ENCODE results near the gene GPSM3. TPM values are rescaled to one million over a fixed set of nuclear protein-coding genes. Genes with fewer than 3 reads are reported as not detected.

Gene GPSM3
- total and polyA plus RNA-seq, 2 donors (not counting 3 experiments of a cell fraction or from before 2014, with no cell fraction given): 19.5 to 21.6 TPM

GRCh38 chr6:32177788-32178546, 14.5 kb downstream of the GPSM3 start, which contains the start of gene RNF5:
Gene RNF5, plus strand, starts transcription at chr6:32178405. Its CDS starts 107 bp downstream, at chr6:32178512.
- ChIA-PET POLR2A (interaction anchor here (1.2 to 1.7 kb wide), 3 partner anchors 12 to 19 kb away, joined by 4 to 9 read pairs (median 5); partner anchors contain the start of gene PBX2), CTCF (interaction anchor here (0.7 to 2.9 kb wide), 6 partner anchors 10 to 48 kb away, joined by 3 to 15 read pairs (median 4); partner anchors contain the start of genes FKBPL, GPSM3 and PBX2)
- peak; percentile 100 for FAIRE-seq
- no peaks in the 10 kb centered on the region for H3K9me3 ChIP-seq (replicated peaks; ENCODE audit: control insufficient read depth, insufficient read depth, low read length)
- no peaks in the 10 kb centered on the region for H4K20me1 ChIP-seq (replicated peaks; ENCODE audit: control insufficient read depth, extremely low read depth, insufficient read depth, low read length)
- peaks cover 3 to 17% of the 10 kb centered on the region in 2 experiments for H3K36me3 ChIP-seq (ENCODE audit: control insufficient read depth in 2 of 2, extremely low read depth in 1 of 2, insufficient read depth in 2 of 2, low read length in 2 of 2)
- peak within 1 kb of the TSS; percentile 83 for H3K27ac ChIP-seq (ENCODE audit: insufficient read depth, low read depth, low read length)
- TF ChIP-seq POLR2AphosphoS5 (IDR thresholded peaks at IDR 0.05; ENCODE audit: insufficient read depth, low read depth, low read length) (peak; percentile 19), EZH2 (IDR thresholded peaks at IDR 0.05; ENCODE audit: borderline replicate concordance, low read depth, low read length, severe bottlenecking) (no peak)
- H3K9ac ChIP-seq (replicated peaks; ENCODE audit: extremely low read depth, insufficient read depth, low read length): peak within 1 kb of the TSS; percentile 86
- H3K4me1 ChIP-seq (ENCODE audit: control insufficient read depth, extremely low read depth, insufficient read depth, low read length): peaks cover 30% of the 10 kb centered on the region
- BruUV-seq (replicated peaks): no TSS peak
- dilution Hi-C loops (cut with MboI; ENCODE audit: extremely low pct_ligation_motif_present, low sequenced_read_pairs) (no loop called here), intact Hi-C loops (cut with micrococcal nuclease) (loop anchor here (1.0 to 5.0 kb wide), 4 partner anchors 12 to 794 kb away; partner anchors contain the start of genes NELFE, PBX2 and SKIC2)
- DNase-seq (ENCODE audit: low read depth, low spot score): peak; percentile 100
- H3K4me2 ChIP-seq (ENCODE audit: insufficient read depth, low read length): peak within 1 kb of the TSS; percentile 83
- H3K79me2 ChIP-seq (ENCODE audit: control insufficient read depth, insufficient read depth, low read length): peaks cover 21% of the 10 kb centered on the region
- H3K9me1 ChIP-seq (replicated peaks; ENCODE audit: control insufficient read depth, extremely low read depth, insufficient read depth, low read length): no peaks in the 10 kb centered on the region
- peak within 1 kb of the TSS; percentile 56 to 67 (median 66) for H3K4me3 ChIP-seq (replicated peaks in 1 of 3; ENCODE audit: insufficient read depth in 1 of 3, low read depth in 1 of 3, low read length in 3 of 3)
- H2AFZ ChIP-seq (ENCODE audit: low read depth, low read length): peak within 1 kb of the TSS; percentile 56
- H3K27me3 ChIP-seq (ENCODE audit: control insufficient read depth in 2 of 2, insufficient read depth in 2 of 2, low read length in 2 of 2): no peaks in the 10 kb centered on the region

DNA sequence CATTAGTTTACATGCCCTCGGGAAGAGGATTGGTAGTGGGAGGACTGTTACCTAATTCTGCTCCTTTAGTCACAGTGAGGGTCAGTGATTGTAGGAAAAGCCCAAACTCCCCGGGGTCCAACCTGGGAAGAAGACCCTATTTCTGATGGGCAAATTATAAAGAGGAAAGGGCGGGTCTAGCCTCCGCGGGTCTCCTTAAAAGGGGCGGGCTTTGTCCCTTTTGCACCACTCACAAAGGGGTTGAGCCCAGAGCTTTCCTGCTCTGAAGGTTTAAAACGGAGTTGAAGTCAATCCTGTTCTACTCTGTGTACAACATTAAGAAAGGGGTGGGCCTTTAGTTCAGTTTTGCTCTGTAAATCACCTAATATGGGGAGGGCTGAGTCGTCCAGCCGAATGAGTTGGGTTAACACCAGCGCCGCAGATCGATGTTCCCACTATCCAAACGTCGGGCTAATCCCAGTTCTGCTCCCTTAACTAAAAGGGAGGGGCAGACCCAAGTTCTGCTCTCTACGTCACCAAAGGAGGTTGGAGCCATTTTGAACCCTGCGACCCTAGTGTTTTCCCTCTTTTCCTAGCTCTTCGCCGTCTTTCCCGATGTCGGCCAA, 15.2 kb downstream of the GPSM3 start:
- peak overlapping the region; percentile 83 for H3K4me2 ChIP-seq (ENCODE audit: insufficient read depth, low read length)
- peak overlapping the region; percentile 9 to 67 (median 40) for H3K4me3 ChIP-seq (replicated peaks in 1 of 3; ENCODE audit: insufficient read depth in 1 of 3, low read depth in 1 of 3, low read length in 3 of 3)
- H3K36me3 ChIP-seq (ENCODE audit: control insufficient read depth in 2 of 2, extremely low read depth in 1 of 2, insufficient read depth in 2 of 2, low read length in 2 of 2): peaks cover 0 to 11% of the 10 kb centered on the region in 2 experiments
- H3K79me2 ChIP-seq (ENCODE audit: control insufficient read depth, insufficient read depth, low read length): peaks cover 21% of the 10 kb centered on the region
- TF ChIP-seq FOS (IDR thresholded peaks at IDR 0.05; ENCODE audit: borderline replicate concordance, insufficient read depth, low read length) (no peak), JUN (IDR thresholded peaks at IDR 0.05; ENCODE audit: borderline replicate concordance, insufficient read depth, insufficient read length, low read depth) (no peak), MAX (IDR thresholded peaks at IDR 0.05; ENCODE audit: insufficient read depth, insufficient read length) (no peak), GATA2 (IDR thresholded peaks at IDR 0.05; ENCODE audit: insufficient read depth, insufficient read length, low read depth, low read length) (no peak), EZH2 (IDR thresholded peaks at IDR 0.05; ENCODE audit: borderline replicate concordance, low read depth, low read length, severe bottlenecking) (no peak), MYC (IDR thresholded peaks at IDR 0.05; ENCODE audit: low read depth, low read length) (no peak), POLR2A (IDR thresholded peaks at IDR 0.05; ENCODE audit: low read depth, low read length) (peak; percentile 58), POLR2AphosphoS5 (IDR thresholded peaks at IDR 0.05; ENCODE audit: insufficient read depth, low read depth, low read length) (peak; percentile 31), CTCF (IDR thresholded peaks at IDR 0.05; ENCODE audit: extremely low read depth in 1 of 2, insufficient read depth in 1 of 2, low read depth in 1 of 2, low read length in 2 of 2) (no peak)
- POLR2A ChIA-PET: interaction anchor here (1.2 to 1.7 kb wide), 5 partner anchors 13 to 520 kb away, joined by 3 to 9 read pairs (median 4); partner anchors contain the start of genes ATF6B and PBX2
- no peaks in the 10 kb centered on the region for H3K9me1 ChIP-seq (replicated peaks; ENCODE audit: control insufficient read depth, extremely low read depth, insufficient read depth, low read length)
- intact Hi-C loops (cut with micrococcal nuclease) (loop anchor here (5.0 kb wide), 2 partner anchors 220 to 795 kb away; partner anchors contain the start of genes NELFE and SKIC2), dilution Hi-C loops (cut with MboI; ENCODE audit: extremely low pct_ligation_motif_present, low sequenced_read_pairs) (no loop called here)
- peaks cover 30% of the 10 kb centered on the region for H3K4me1 ChIP-seq (ENCODE audit: control insufficient read depth, extremely low read depth, insufficient read depth, low read length)
- no peaks in the 10 kb centered on the region for H4K20me1 ChIP-seq (replicated peaks; ENCODE audit: control insufficient read depth, extremely low read depth, insufficient read depth, low read length)
- BruUV-seq (replicated peaks): TSS peak; percentile 73
- H3K27me3 ChIP-seq (ENCODE audit: control insufficient read depth in 2 of 2, insufficient read depth in 2 of 2, low read length in 2 of 2): no peaks in the 10 kb centered on the region
- no peak for FAIRE-seq
- no peak for DNase-seq (ENCODE audit: low read depth, low spot score)
- peak overlapping the region; percentile 86 for H3K9ac ChIP-seq (replicated peaks; ENCODE audit: extremely low read depth, insufficient read depth, low read length)
- H3K9me3 ChIP-seq (replicated peaks; ENCODE audit: control insufficient read depth, insufficient read depth, low read length): no peaks in the 10 kb centered on the region
- H3K27ac ChIP-seq (ENCODE audit: insufficient read depth, low read depth, low read length): peak overlapping the region; percentile 83
- CTCF ChIA-PET: interaction anchor here (0.7 to 2.9 kb wide), 5 partner anchors 13 to 47 kb away, joined by 3 to 15 read pairs (median 5); partner anchors contain the start of genes FKBPL, GPSM3 and PBX2
- peak overlapping the region; percentile 56 for H2AFZ ChIP-seq (ENCODE audit: low read depth, low read length)
